Uterus (tissue), 2 donors: Measurements from ENCODE around the gene PDK1.

Experiments used
- POLR2A ChIP-seq, 2 donors: fragments of 450-650 bp; IDR thresholded peaks; one replicate each; pipeline ENCODE4 v1.6.1; 2016; ENCODE audit warnings: antibody characterized with exemption in 2 of 2, mild to moderate bottlenecking in 1 of 2, moderate library complexity in 1 of 2
- TF ChIP-seq, protein P1 (sequence below), 4 experiments: fragments of 200-600 bp in 2 of 4; fragments of 450-650 bp in 2 of 4; sonication (generic) in 2 of 4; IDR thresholded peaks; one replicate each; pipeline ENCODE4 v1.5.1; 2016 to 2019; ENCODE audit warnings: antibody characterized with exemption in 4 of 4, mild to moderate bottlenecking in 2 of 4, moderate library complexity in 1 of 4

- TF ChIP-seq, protein P1, sequence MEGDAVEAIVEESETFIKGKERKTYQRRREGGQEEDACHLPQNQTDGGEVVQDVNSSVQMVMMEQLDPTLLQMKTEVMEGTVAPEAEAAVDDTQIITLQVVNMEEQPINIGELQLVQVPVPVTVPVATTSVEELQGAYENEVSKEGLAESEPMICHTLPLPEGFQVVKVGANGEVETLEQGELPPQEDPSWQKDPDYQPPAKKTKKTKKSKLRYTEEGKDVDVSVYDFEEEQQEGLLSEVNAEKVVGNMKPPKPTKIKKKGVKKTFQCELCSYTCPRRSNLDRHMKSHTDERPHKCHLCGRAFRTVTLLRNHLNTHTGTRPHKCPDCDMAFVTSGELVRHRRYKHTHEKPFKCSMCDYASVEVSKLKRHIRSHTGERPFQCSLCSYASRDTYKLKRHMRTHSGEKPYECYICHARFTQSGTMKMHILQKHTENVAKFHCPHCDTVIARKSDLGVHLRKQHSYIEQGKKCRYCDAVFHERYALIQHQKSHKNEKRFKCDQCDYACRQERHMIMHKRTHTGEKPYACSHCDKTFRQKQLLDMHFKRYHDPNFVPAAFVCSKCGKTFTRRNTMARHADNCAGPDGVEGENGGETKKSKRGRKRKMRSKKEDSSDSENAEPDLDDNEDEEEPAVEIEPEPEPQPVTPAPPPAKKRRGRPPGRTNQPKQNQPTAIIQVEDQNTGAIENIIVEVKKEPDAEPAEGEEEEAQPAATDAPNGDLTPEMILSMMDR (IDR thresholded peaks at IDR 0.05) = no peak
- no peak for TF ChIP-seq POLR2A (IDR thresholded peaks at IDR 0.05)
Measured at GRCh38 chr2:172600557-172601008, 44.7 kb downstream of the PDK1 start.
